ENCODE measurements around the gene ACSL3.
"Not testable (repeated sequence)": the region's sequence is repeated elsewhere in the genome, so short reads cannot be mapped to it uniquely, and the experiment has no call there.

Gene ACSL3

DNA sequence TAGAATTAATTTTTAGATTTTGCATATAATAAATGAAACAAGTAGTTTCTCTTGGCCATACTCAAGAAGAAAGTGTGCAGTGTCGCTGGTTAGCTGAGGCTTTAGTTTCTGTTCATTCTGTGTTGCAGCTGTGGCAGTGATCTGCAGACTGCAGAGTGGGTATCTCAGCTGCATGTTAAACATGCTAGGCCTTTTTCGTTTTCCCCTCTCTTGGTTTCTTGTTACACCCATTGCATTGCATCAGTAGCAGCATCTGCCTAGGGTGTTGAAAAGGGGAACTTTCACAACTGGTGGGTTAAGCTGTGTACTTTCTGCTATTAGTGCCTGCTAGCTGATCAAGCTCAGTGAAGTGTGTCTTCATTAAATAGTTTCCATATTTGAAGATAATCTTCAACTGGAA, 51.3 kb downstream of the ACSL3 start:
- DNase-seq (ENCODE audit: low spot score) = no peak

GRCh38 chr2:222912776-222913175, 51.9 kb downstream of the ACSL3 start:
- no peak for DNase-seq (ENCODE audit: low spot score)

DNA sequence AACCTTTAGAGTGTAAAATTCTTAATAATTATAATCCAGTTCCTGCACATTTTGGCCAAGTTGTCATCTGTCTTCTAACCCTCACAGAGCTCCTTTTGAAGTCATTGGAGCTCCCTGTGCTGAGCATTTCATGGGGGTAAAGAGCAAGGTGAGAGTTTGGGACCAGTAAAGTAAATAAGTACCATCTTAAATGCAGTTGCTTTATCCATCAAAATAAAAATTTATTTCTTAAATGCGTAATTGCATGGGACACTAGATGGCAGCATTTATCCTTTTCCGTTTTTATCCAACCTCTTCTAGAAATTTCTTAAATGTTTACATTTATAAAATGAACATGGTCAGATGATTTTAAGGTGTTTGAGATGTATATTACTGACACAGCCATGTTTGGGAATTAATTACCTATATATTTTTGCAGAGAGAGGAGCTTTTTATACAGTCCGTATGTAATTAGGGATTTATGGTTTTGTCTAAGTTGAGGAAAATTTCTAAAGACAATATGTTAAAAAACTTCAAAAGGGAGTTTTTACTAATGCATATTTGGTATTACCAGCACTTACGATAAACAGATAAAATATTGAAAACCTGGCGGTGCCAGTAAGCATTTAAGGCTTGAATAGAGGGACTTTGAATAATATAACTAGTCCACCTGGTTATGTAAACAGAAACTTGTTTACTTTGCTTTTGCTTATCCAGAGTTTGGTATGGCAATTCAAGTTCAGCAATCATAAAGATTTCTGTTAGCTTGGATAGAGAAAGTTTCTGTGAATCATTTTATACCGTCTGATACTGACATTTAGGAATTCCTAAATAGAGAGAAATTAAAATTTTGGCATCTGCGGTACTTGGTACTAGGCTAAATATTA, 54.5 kb downstream of the ACSL3 start:
- DNase-seq (ENCODE audit: low spot score) = no peak

DNA sequence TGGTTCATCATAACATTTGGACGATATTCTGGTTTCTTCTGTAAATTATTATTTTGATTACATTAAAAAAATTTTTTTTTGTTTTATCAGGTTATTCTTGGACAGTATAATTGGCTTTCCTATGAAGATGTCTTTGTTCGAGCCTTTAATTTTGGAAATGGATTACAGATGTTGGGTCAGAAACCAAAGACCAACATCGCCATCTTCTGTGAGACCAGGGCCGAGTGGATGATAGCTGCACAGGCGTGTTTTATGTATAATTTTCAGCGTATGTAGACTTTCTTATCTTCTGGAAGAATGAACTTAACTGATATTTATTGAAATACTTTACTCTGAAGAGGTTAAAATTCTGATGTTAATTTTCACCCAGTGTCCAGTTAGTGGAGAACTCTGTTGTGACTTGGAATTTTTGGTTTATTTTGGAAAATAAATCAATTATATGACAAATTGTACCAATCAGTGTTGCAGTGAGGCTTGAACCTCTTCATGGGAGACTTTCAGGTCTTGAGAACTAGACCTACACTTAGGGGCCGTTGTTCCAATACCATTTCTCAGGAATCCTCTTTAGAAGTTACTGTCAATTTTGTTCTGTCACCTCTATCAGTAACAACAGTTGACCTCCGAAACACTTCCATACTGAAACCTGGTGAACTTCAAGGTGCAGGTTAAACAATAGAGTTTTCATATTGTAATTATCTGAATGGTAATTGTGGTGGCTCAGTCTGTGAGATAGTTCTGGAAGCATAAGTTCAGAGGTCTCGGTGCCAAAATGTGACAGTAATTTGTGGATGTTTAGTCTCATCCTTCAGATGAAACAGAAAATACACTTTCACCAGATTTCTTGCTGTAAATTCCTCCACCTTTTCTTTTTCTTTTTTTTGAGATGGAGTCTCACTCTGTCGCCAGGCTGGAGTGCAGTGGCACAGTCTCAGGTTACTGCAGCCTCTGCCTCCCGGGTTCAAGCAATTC, 55.7 kb downstream of the ACSL3 start:
- DNase-seq (ENCODE audit: low spot score) = no peak

GRCh38 chr2:222917212-222917611, 56.4 kb downstream of the ACSL3 start:
- not testable (repeated sequence) for DNase-seq (ENCODE audit: low spot score)

GRCh38 chr2:222919841-222920526, 59.1 kb downstream of the ACSL3 start:
- DNase-seq (ENCODE audit: low spot score) = peak; percentile 76

GRCh38 chr2:222920657-222921186, 59.9 kb downstream of the ACSL3 start:
- DNase-seq (ENCODE audit: low spot score) = no peak

- no peak for DNase-seq (ENCODE audit: low spot score)
Observed at GRCh38 chr2:222922019-222922800, 61.4 kb downstream of the ACSL3 start.

DNA sequence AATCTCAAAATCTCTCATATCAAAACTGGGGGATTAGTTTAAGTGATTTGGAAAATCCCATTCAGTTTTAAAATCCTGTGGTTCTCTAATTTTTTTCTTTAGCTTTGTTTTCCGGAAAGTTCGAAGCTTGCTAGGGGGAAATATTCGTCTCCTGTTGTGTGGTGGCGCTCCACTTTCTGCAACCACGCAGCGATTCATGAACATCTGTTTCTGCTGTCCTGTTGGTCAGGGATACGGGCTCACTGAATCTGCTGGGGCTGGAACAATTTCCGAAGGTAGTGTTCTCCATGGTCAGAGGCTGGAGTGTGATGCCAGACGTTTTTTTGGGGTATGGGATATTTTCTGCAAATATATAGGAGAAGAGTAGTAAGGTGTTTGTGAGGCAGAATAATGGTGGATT, 66.1 kb downstream of the ACSL3 start:
- DNase-seq (ENCODE audit: low spot score) = no peak

- DNase-seq (ENCODE audit: low spot score) = no peak
Observed at GRCh38 chr2:222927600-222927999, 66.8 kb downstream of the ACSL3 start.

DNA sequence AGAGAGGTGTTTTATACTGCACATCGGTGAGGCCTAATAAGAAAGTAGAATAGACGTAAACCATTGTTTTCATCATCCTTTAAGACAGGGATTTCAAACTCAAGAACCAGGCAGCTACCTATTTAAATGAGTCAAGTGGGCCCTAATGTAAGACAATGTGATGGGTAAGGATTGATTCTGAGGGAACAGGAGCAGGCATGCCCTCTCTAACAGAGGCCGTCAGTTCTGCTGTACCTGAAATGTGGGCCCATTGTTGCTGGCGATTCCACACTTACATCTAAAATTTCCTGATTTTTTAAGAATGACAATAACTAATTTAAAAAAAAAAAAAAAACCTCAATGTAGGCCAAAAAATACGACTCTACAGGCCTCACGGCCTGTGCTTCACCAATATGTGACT, 67.5 kb downstream of the ACSL3 start:
- DNase-seq (ENCODE audit: low spot score) = no peak

- no peak for DNase-seq (ENCODE audit: low spot score)
Observed at GRCh38 chr2:222930862-222931261, 70.0 kb downstream of the ACSL3 start.

DNA sequence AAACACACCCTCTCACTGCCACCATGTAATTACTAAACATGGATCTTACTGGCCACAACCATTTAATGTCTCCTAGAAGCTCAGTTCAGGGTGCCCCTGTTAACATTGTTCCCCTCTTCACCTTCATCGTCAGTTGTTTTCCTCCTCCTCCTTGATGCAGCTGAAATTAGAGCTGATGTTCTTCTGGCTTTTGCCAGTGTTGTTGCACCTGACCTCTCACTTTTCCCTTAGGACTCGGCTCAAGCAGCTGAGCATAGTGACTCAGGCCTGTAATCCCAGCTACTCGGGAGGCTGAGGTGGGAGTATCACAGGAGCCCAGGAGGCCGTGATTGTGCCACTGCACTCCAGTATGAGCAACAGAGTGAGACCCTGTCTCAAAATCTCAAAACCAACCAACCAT, 70.8 kb downstream of the ACSL3 start:
- no peak for DNase-seq (ENCODE audit: low spot score)

DNA sequence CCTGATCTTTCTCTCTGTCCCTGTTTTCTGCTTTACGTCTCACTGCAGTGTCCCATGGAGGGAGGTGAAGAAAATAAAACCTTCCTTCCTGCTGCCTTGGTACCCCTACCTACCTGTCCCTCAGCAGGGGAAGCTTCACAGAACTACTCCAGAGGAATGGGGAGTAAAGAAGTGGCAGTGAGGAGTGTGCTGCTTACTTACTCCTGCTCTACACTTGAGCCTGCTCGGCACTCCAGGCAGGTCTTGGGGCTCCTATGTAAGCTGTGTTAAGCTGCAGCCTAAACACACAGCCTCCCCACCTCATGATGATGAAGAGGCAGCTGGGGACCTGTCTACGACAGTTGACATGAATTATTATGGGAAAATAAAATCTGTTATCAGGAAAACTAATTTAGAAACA, 72.6 kb downstream of the ACSL3 start:
- DNase-seq (ENCODE audit: low spot score) = no peak

DNA sequence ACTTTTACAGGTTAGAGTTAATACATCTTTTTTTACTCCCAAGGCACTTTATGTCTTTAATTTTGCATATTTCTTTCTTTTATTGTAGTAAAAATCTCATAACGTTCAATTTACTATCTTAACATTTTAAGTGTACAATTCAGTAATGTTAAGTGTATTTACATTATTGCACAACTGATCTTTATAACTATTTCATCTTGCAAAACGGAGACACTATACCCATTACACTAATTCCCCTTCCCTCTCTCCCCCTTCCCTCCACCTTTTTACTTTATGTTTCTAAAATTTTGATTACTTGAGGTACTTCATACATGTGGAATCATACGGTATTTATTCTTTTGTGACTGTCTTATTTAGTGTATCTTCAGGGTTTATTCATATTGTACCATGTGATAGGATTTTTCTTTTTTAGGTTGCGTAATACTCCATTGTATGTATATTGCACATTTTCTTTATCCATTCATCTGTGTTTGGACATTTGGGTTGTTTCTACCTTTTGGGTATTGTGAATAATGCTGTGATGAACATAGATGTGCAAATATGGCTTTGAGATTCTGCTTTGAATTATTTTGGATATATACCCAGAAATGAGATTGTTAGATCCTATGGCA, 75.0 kb downstream of the ACSL3 start:
- no peak for DNase-seq (ENCODE audit: low spot score)

GRCh38 chr2:222936705-222937104, 75.9 kb downstream of the ACSL3 start:
- no peak for DNase-seq (ENCODE audit: low spot score)

- DNase-seq (ENCODE audit: low spot score) = no peak
Observed at GRCh38 chr2:222938327-222938726, 77.5 kb downstream of the ACSL3 start.

DNA sequence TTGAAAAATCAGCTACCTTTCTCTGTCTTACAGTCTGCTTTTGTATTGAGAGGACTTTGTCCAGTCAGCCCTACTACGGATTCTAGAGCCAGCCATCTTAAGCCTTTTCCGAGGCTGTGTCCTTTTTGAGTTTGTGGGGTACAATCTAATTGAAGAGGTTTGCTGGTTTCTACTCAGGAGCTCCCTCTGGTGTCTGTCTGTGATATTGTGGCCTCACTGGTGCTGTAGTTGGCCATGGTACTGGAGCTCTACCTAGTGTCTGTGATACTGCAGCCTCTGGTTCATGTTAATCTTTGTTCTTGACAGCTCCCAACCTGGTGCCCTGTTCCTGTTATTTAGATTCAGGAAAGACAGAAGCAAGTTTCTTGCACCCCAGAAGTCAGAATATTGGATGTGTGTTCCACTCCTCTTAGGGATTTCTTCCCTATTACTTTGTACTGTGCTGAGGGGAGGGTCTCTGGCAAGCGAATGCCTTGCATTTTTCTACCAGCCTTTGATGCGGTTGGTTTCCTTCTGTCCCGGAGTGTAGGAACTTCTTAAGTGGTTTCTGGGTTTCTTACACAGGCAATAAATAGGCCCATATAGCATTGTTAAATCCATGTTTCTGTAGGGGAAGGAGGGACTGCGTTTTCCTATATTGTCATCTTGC, 78.5 kb downstream of the ACSL3 start:
- no peak for DNase-seq (ENCODE audit: low spot score)

DNA sequence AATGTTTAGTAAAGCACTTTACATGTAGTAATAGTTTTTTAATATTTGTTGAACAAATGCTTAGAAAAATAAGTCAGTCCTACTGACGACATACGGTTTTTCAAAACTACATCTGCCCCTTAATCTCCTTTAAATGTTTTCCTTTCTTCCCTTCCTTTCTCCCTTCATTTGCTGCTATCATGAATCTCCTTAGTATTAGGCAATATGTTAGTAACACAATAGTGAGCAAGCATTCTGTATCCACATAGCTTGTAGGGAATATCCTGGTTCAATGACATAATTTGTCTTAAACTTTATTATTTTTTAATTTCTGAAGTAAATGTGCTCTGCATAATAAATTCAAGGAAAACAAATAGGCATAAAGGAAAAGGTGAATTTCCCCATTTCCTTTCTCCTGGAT, 79.1 kb downstream of the ACSL3 start:
- DNase-seq (ENCODE audit: low spot score) = no peak

GRCh38 chr2:222941510-222942032, 80.7 kb downstream of the ACSL3 start:
- DNase-seq (ENCODE audit: low spot score) = no peak

Measured in hepatic stellate cell (primary cell).